K562 (cell line): ENCODE results near the gene TEX13B. TPM values are rescaled to one million over a fixed set of nuclear protein-coding genes. Genes with fewer than 3 reads are reported as not detected.

ENCODE experiments used
- BCOR ChIP-seq: fragments of 450-650 bp; IDR thresholded peaks from 2 replicates; pipeline ENCODE4 v1.6.1; 2016
- BHLHE40 ChIP-seq: IDR thresholded peaks from 2 replicates; pipeline ENCODE4 v1.6.1; 2011; ENCODE audit warnings: low read length, improper control_type of control experiment
- POLR2AphosphoS2 ChIP-seq: IDR thresholded peaks from 2 replicates; pipeline ENCODE4 v1.6.1; 2012; ENCODE audit warnings: low read length, improper control_type of control experiment
- PRMT5 ChIP-seq: sonication (generic); formaldehyde crosslinking; IDR thresholded peaks from 2 replicates; pipeline ENCODE4 v1.5.0; 2020; ENCODE audit warnings: missing genetic modification reagents
- RFX5 ChIP-seq: IDR thresholded peaks from 2 replicates; pipeline ENCODE4 v1.6.1; 2011; ENCODE audit warnings: low read depth, mild to moderate bottlenecking, improper control_type of control experiment, low read length
- SETDB1 ChIP-seq: IDR thresholded peaks from one replicate; pipeline ENCODE4 v1.6.1; 2012; ENCODE audit warnings: low read length, control low read depth, inconsistent platforms
- SMARCE1 ChIP-seq: fragments of 450-650 bp; IDR thresholded peaks from 2 replicates; pipeline ENCODE4 v1.7.1; 2016; ENCODE audit warnings: mild to moderate bottlenecking
- TOE1 ChIP-seq, 2 experiments: fragments of 450-650 bp in 1 of 2; sonication (generic) in 1 of 2; formaldehyde crosslinking in 1 of 2; IDR thresholded peaks; 2 replicates each; pipeline versions ENCODE4 v1.7.1 to v1.8.0; 2016 to 2022; ENCODE audit warnings: borderline replicate concordance in 2 of 2, mild to moderate bottlenecking in 2 of 2, antibody characterized with exemption in 1 of 2, inconsistent platforms in 1 of 2, low read depth in 1 of 2, missing genetic modification reagents in 1 of 2, moderate library complexity in 1 of 2
- polyA plus RNA-seq, 8 experiments: library from polyadenylated mRNA; depleted of rRNA in 4 of 8; stranded (reverse) in 5 of 8; unstranded in 3 of 8; fragments of >200 nt; fragmentation: Nextera tagmentation in 2 of 8; fragmentation: Illumina TruSeq in 1 of 8; extraction: Ambion mirVana in 2 of 8; extraction: Trizol in 1 of 8; gene quantifications; 2 replicates each; pipeline versions ENCODE4 v1.2.1 to v1.2.3, GENCODE V29; 2011 to 2014; ENCODE audit warnings: inconsistent platforms in 1 of 8, missing spikeins in 1 of 8
- total RNA-seq, 7 experiments: library from RNA; depleted of rRNA in 6 of 7; stranded (reverse); fragments of >200 nt in 6 of 7; fragmentation: Illumina TruSeq in 2 of 7; extraction: Trizol in 2 of 7; gene quantifications; 2 replicates each; pipeline versions ENCODE4 v1.2.1 to v1.2.3, GENCODE V29; 2011 to 2021; ENCODE audit warnings: low replicate concordance in 1 of 7
- TF ChIP-seq, protein P1 (sequence below): IDR thresholded peaks from 3 replicates; pipeline ENCODE4 v1.6.1; 2011; ENCODE audit warnings: borderline replicate concordance, mild to moderate bottlenecking, moderate library complexity; ENCODE audit not compliant: insufficient read length; ENCODE audit errors: extremely low read depth
- TF ChIP-seq, protein P2 (sequence below): fragments of 250-450 bp; sonication (Bioruptor Pico); IDR thresholded peaks from 2 replicates; pipeline ENCODE4 v1.4.0; 2020; ENCODE audit warnings: mild to moderate bottlenecking, moderate library complexity
- TF ChIP-seq, protein P3 (sequence below): sonication (generic); formaldehyde crosslinking; IDR thresholded peaks from 2 replicates; pipeline ENCODE4 v1.8.0; 2022; ENCODE audit warnings: missing genetic modification reagents, mild to moderate bottlenecking, borderline replicate concordance

TEX13B gene
- total and polyA plus RNA-seq, 9 of the 15 experiments (the other 6 are each of a cell fraction or from before 2014, with no cell fraction given): not detected

DNA sequence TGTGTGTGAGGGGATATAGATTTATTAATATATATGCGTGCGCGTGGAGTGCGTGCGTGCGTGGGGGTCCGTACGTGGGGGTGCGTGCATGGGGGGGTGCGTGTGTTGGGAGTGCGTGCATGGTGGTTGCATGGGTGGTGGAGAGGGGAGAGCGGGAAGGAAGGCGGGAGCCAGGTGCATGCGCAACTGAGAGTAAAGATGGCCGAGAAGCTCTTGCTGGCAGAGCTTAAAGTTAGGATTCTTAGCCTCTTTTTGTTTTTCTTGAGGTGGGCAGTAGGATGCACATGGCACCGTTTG, 45.8 kb downstream of the TEX13B start (continued):
- TF ChIP-seq, protein P1, sequence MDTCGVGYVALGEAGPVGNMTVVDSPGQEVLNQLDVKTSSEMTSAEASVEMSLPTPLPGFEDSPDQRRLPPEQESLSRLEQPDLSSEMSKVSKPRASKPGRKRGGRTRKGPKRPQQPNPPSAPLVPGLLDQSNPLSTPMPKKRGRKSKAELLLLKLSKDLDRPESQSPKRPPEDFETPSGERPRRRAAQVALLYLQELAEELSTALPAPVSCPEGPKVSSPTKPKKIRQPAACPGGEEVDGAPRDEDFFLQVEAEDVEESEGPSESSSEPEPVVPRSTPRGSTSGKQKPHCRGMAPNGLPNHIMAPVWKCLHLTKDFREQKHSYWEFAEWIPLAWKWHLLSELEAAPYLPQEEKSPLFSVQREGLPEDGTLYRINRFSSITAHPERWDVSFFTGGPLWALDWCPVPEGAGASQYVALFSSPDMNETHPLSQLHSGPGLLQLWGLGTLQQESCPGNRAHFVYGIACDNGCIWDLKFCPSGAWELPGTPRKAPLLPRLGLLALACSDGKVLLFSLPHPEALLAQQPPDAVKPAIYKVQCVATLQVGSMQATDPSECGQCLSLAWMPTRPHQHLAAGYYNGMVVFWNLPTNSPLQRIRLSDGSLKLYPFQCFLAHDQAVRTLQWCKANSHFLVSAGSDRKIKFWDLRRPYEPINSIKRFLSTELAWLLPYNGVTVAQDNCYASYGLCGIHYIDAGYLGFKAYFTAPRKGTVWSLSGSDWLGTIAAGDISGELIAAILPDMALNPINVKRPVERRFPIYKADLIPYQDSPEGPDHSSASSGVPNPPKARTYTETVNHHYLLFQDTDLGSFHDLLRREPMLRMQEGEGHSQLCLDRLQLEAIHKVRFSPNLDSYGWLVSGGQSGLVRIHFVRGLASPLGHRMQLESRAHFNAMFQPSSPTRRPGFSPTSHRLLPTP: no peak
- no peak for TF ChIP-seq POLR2AphosphoS2
- TF ChIP-seq RFX5: no peak
- TF ChIP-seq BCOR: no peak
- TF ChIP-seq, protein P2, sequence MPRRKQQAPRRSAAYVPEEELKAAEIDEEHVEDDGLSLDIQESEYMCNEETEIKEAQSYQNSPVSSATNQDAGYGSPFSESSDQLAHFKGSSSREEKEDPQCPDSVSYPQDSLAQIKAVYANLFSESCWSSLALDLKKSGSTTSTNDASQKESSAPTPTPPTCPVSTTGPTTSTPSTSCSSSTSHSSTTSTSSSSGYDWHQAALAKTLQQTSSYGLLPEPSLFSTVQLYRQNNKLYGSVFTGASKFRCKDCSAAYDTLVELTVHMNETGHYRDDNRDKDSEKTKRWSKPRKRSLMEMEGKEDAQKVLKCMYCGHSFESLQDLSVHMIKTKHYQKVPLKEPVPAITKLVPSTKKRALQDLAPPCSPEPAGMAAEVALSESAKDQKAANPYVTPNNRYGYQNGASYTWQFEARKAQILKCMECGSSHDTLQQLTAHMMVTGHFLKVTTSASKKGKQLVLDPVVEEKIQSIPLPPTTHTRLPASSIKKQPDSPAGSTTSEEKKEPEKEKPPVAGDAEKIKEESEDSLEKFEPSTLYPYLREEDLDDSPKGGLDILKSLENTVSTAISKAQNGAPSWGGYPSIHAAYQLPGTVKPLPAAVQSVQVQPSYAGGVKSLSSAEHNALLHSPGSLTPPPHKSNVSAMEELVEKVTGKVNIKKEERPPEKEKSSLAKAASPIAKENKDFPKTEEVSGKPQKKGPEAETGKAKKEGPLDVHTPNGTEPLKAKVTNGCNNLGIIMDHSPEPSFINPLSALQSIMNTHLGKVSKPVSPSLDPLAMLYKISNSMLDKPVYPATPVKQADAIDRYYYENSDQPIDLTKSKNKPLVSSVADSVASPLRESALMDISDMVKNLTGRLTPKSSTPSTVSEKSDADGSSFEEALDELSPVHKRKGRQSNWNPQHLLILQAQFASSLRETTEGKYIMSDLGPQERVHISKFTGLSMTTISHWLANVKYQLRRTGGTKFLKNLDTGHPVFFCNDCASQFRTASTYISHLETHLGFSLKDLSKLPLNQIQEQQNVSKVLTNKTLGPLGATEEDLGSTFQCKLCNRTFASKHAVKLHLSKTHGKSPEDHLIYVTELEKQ: no peak
- TF ChIP-seq SETDB1: no peak
- TF ChIP-seq SMARCE1: no peak
- TF ChIP-seq, protein P3, sequence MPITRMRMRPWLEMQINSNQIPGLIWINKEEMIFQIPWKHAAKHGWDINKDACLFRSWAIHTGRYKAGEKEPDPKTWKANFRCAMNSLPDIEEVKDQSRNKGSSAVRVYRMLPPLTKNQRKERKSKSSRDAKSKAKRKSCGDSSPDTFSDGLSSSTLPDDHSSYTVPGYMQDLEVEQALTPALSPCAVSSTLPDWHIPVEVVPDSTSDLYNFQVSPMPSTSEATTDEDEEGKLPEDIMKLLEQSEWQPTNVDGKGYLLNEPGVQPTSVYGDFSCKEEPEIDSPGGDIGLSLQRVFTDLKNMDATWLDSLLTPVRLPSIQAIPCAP (CRISPR knock-in tag): no peak
- no peak for TF ChIP-seq PRMT5
- TF ChIP-seq TOE1 (IDR thresholded peaks at IDR 0.05; ENCODE audit: borderline replicate concordance): no peak
- no peak for TF ChIP-seq TOE1 (CRISPR knock-in tag; IDR thresholded peaks at IDR 0.05; ENCODE audit: borderline replicate concordance, low read depth)
- TF ChIP-seq BHLHE40: no peak
